Measurements from ENCODE around the gene ATF4. TPM values are rescaled to one million over a fixed set of nuclear protein-coding genes. Genes with fewer than 3 reads are reported as not detected.

Gene ATF4
- total RNA-seq, 1 donor from 2014 or later = 508 TPM

DNA sequence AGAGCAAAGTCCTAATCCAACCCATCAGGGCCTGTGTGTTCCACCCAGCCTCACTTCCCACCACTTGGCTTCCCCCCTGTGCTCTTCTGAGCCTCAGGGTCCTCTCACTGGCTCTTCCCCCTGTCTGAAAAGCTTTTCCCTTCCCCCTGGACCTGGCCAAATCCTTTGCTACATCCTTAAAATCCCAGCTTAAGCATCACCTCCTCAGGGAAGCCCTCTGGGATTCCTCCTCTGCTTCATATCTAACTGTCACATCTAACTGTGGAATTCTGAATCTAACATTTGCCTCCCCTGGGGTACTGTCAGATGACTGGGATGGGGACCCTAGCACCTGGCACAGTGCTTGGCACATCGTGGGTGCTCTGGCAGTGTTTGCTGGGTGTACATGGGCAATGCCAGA is 51.2 kb downstream of the ATF4 start:
- Mint-ChIP-seq H3K9me3 (ENCODE audit: unreplicated experiment) (no peaks in the 10 kb centered on the region), H3K27ac (ENCODE audit: unreplicated experiment) (no peak overlapping the region), H3K4me1 (ENCODE audit: low read depth, unreplicated experiment) (peaks cover 23% of the 10 kb centered on the region), H3K36me3 (ENCODE audit: low read depth, unreplicated experiment) (no peaks in the 10 kb centered on the region), H3K27me3 (ENCODE audit: low read depth, unreplicated experiment) (peaks cover 19% of the 10 kb centered on the region), H3K4me3 (ENCODE audit: unreplicated experiment) (no peak overlapping the region)
- no peak overlapping the region for H3K9ac ChIP-seq (ENCODE audit: low read length)
- no peak overlapping the region for H3K27ac ChIP-seq (ENCODE audit: low read depth, low read length)
- H3K27me3 ChIP-seq (ENCODE audit: insufficient read depth, low read length) = no peaks in the 10 kb centered on the region
- no peak overlapping the region for H3K4me2 ChIP-seq (ENCODE audit: low read length)
- TF ChIP-seq, protein P1, sequence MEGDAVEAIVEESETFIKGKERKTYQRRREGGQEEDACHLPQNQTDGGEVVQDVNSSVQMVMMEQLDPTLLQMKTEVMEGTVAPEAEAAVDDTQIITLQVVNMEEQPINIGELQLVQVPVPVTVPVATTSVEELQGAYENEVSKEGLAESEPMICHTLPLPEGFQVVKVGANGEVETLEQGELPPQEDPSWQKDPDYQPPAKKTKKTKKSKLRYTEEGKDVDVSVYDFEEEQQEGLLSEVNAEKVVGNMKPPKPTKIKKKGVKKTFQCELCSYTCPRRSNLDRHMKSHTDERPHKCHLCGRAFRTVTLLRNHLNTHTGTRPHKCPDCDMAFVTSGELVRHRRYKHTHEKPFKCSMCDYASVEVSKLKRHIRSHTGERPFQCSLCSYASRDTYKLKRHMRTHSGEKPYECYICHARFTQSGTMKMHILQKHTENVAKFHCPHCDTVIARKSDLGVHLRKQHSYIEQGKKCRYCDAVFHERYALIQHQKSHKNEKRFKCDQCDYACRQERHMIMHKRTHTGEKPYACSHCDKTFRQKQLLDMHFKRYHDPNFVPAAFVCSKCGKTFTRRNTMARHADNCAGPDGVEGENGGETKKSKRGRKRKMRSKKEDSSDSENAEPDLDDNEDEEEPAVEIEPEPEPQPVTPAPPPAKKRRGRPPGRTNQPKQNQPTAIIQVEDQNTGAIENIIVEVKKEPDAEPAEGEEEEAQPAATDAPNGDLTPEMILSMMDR (IDR thresholded peaks at IDR 0.05; ENCODE audit: insufficient read depth, low read depth, low read length) = no peak
- no peak for TF ChIP-seq EZH2 (IDR thresholded peaks at IDR 0.05; ENCODE audit: insufficient read depth, low read length)
- no peak overlapping the region for H2AFZ ChIP-seq (ENCODE audit: low read depth, low read length)
- no peak overlapping the region for H3K4me3 ChIP-seq (ENCODE audit: insufficient read depth, low read depth, low read length)
- no peaks in the 10 kb centered on the region for H3K36me3 ChIP-seq (ENCODE audit: insufficient read depth, low read length)
- no peaks in the 10 kb centered on the region for H4K20me1 ChIP-seq (ENCODE audit: insufficient read depth, low read length)
- no peaks in the 10 kb centered on the region for H3K9me3 ChIP-seq (ENCODE audit: insufficient read depth, low read depth, low read length)
- peaks cover 17% of the 10 kb centered on the region for H3K4me1 ChIP-seq (ENCODE audit: insufficient read depth, low read length)
- H3K79me2 ChIP-seq (ENCODE audit: insufficient read depth, low read length) = no peaks in the 10 kb centered on the region
- DNase-seq (ENCODE audit: low read depth) (no peak), FAIRE-seq (no peak)

Other genes with a start within 250 kb of the ATF4 start
- 1,056 and 1,182 TPM in 2 replicates for gene RPL3, start 200.9 kb upstream of the ATF4 start, total RNA-seq
- 12.0 and 14.1 TPM in 2 replicates for gene SYNGR1, start 170.6 kb upstream of the ATF4 start, total RNA-seq
- 13.4 and 13.8 TPM in 2 replicates for gene TAB1, start 120.8 kb upstream of the ATF4 start, total RNA-seq
- gene MGAT3, start 63.5 kb upstream of the ATF4 start, total RNA-seq = 7.9 and 9.7 TPM in 2 replicates
- gene MIEF1, start 18.3 kb upstream of the ATF4 start, total RNA-seq = 34.2 and 35.6 TPM in 2 replicates
- 45.5 and 58.7 TPM in 2 replicates for gene RPS19BP1, start 12.2 kb downstream of the ATF4 start, total RNA-seq
- 0.11 and 0.17 TPM in 2 replicates for gene CACNA1I, start 50.2 kb downstream of the ATF4 start, total RNA-seq